CD4-positive, alpha-beta T cell treated with Interleukin-2 at 100 ng/mL for 4 hours (primary cell): ENCODE measurements around the gene KRTAP9-7.
"Not testable (repeated sequence)": the region's sequence is repeated elsewhere in the genome, so short reads cannot be mapped to it uniquely, and the experiment has no call there.

Source experiments
- DNase-seq: peaks from one replicate; pipeline ENCODE4 v3.0.0-alpha.2; 2020; ENCODE audit warnings: low spot score

KRTAP9-7 gene, protein sequence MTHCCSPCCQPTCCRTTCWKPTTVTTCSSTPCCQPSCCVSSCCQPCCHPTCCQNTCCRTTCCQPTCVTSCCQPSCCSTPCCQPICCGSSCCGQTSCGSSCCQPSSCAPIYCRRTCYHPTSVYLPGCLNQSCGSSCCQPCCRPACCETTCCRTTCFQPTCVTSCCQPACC

DNA sequence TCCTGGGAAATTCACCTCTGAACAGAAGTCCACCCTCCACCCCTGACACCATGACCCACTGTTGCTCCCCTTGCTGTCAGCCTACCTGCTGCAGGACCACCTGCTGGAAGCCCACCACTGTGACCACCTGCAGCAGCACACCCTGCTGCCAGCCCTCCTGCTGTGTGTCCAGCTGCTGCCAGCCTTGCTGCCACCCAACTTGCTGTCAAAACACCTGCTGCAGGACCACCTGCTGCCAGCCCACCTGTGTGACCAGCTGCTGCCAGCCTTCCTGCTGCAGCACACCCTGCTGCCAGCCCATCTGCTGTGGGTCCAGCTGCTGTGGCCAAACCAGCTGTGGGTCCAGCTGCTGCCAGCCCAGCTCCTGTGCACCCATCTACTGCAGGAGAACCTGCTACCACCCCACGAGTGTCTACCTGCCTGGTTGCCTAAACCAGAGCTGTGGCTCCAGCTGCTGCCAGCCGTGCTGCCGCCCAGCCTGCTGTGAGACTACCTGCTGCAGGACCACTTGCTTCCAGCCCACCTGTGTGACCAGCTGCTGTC is at the start of gene KRTAP9-7:
TSS of gene KRTAP9-7 (plus strand) at position 51 of the 543 bp plus-strand sequence. CDS start at position 51, 0 bp downstream.
- DNase-seq: not testable (repeated sequence)

DNA sequence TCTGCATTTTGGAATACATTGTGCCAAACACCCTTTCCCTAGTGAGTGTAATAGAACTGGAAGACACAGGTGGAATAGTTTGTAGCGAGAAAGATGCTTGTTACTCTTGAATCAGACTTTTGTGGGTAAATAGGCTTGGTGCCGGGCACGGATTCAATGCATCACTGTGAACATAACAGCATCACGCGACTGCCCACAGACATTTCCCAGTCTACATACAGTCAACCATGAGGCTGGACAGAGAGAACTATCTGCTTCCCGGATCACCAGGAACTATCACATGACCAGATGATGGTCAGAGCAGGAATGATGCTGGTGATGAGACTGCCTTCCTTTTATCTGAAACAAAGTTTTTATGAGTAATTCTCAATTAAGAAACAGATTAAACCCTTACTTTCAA is 49.4 kb upstream of the KRTAP9-7 start:
- no peak for DNase-seq

DNA sequence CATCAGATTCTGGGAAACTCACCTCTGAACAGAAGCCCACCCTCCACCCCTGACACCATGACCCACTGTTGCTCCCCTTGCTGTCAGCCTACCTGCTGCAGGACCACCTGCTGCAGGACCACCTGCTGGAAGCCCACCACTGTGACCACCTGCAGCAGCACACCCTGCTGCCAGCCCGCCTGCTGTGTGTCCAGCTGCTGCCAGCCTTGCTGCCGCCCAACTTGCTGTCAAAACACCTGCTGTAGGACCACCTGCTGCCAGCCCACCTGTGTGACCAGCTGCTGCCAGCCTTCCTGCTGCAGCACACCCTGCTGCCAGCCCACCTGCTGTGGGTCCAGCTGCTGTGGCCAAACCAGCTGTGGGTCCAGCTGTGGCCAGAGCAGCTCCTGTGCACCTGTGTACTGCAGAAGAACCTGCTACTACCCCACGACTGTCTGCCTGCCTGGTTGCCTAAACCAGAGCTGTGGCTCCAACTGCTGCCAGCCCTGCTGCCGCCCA is 48.9 kb upstream of the KRTAP9-7 start, which contains the start of gene KRTAP9-2:
TSS of gene KRTAP9-2 (plus strand) at position 51 of the 498 bp plus-strand sequence. CDS start at position 58, 7 bp downstream.
- DNase-seq: not testable (repeated sequence)

DNA sequence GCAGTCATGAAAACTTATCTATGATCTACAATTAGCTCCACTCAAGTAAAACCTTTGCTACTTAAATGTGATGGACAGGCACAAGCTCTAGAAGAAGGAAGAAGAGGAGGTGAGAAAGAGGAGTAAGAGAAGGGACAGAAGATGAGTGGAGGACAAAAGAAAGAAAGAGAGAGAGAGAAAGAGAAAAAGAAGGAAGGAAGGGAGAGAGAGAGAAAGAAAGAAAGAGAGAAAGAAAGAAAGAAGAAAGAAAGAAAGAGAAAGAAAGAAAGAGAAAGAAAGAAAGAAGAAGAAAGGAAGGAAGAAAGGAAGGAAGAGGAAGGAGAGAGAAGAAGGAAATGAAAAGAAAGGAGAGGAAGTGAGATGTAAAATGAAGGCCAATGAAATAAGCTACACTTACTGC is 45.4 kb upstream of the KRTAP9-7 start:
- no peak for DNase-seq

DNA sequence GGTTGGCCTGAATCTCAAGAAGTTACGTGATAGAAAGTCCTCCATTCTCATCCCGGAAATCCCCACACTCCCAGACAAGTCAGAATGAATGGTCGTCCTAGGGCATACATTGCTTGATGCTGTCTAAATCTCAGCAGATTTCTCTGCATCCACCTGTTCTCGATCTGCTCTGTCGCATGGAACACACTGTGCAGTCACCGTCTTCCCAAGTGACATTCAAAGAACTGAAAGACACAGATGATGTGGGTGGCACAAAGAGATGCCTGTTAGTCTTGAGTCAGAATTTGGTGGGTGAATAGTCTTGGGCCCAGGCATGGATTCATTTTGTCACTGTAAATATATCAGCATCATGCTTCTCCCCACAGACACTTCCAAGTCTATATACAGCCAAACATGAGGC is 43.8 kb upstream of the KRTAP9-7 start:
- no peak for DNase-seq

DNA sequence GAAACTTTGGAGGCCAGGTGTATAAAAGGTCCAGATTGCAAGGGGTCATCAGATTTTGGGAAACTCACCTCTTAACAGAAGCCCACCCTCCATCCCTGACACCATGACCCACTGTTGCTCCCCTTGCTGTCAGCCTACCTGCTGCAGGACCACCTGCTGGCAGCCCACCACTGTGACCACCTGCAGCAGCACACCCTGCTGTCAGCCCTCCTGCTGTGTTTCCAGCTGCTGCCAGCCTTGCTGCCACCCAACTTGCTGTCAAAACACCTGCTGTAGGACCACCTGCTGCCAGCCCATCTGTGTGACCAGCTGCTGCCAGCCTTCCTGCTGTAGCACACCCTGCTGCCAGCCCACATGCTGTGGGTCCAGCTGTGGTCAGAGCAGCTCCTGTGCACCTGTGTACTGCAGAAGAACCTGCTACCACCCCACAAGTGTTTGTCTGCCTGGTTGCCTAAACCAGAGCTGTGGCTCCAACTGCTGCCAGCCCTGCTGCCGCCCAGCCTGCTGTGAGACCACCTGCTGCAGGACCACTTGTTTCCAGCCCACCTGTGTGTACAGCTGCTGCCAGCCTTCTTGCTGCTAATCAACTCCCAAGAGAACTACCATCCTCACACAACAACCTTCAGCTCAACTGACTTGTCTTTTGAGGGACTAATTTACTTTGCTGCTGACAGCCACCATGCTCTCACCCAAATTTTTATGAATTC is 42.9 kb upstream of the KRTAP9-7 start, which contains the start of gene KRTAP9-3:
TSS of gene KRTAP9-3 (plus strand) at position 51 of the 707 bp plus-strand sequence. CDS start at position 104, 53 bp downstream.
- DNase-seq: not testable (repeated sequence)

DNA sequence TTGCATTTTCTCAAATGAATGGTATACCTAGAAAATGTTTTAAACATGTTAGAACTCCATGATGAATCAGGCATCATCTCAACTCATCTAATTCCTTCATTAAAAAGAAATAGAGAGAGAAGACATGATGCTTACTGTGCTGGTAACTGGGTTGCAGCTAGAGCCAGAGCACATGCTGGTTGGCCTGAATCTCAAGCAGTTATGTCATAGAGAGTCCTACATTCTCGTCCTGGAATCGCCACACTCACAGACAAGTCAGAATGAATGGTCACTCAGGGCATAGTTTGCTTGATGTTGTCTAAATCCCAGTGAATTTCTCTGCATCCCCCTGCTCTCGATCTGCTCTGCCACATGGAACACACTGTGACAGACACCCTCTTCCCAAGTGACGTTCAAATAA is 38.4 kb upstream of the KRTAP9-7 start:
- DNase-seq: not testable (repeated sequence)

DNA sequence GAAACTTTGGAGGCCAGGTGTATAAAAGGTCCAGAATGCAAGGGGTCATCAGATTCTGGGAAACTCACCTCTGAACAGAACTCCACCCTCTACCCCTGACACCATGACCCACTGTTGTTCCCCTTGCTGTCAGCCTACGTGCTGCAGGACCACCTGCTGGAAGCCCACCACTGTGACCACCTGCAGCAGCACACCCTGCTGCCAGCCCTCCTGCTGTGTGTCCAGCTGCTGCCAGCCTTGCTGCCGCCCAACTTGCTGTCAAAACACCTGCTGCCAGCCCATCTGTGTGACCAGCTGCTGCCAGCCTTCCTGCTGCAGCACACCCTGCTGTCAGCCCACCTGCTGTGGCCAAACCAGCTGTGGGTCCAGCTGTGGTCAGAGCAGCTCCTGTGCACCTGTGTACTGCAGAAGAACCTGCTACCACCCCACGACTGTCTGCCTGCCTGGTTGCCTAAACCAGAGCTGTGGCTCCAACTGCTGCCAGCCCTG is 37.5 kb upstream of the KRTAP9-7 start, which contains the start of gene KRTAP9-8:
TSS of gene KRTAP9-8 (plus strand) at position 51 of the 489 bp plus-strand sequence. CDS start at position 104, 53 bp downstream.
- not testable (repeated sequence) for DNase-seq

DNA sequence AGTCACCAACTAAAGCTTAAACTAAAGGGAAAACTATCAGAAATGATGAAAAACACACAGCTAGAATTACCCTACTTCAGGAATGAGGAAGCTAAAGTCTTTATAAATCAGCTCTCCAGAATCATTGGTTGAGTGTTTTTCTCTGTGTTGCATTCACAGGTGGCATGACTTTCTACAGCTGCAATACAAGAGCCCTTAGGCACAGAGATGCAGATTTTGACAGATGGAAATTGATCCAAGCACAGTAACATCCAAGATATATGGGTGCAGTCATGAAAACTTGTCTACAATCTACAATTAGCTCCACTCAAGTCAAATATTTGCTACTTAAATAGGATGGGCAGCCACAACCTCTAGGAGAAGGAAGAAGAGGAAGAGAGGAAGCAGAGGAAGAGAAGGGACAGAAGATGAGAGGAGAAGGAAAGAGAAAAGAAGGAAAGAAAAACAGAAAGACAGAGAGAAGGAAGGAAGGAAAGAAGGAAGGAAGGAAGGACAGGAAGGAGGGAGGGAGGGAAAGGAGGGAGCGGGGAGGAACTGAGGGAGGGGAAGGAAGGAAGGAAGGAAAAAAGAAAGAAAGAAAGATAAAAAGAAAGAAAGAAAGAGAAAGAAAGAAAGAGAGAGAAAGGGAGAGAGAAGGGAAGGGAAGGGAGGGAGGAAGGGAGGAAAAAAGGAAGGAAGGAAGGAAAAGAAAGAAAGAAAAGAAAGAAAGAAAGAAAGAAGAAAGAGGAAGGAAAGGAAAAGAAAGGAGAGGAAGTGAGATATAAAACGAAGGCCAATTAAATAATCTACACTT is 28.3 kb upstream of the KRTAP9-7 start:
- DNase-seq: not testable (repeated sequence)

DNA sequence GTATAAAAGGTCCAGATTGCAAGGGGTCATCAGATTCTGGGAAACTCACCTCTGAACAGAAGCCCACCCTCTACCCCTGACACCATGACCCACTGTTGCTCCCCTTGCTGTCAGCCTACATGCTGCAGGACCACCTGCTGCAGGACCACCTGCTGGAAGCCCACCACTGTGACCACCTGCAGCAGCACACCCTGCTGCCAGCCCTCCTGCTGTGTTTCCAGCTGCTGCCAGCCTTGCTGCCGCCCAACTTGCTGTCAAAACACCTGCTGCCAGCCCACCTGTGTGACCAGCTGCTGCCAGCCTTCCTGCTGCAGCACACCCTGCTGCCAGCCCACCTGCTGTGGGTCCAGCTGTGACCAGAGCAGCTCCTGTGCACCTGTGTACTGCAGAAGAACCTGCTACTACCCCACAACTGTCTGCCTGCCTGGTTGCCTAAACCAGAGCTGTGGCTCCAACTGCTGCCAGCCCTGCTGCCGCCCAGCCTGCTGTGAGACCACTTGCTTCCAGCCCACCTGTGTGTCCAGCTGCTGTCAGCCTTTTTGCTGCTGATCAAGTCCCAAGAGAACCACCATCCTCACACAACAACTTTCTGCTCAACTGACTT is 25.8 kb upstream of the KRTAP9-7 start, which contains the start of gene KRTAP9-4:
TSS of gene KRTAP9-4 (plus strand) at position 51 of the 604 bp plus-strand sequence. CDS start at position 85, 34 bp downstream.
- not testable (repeated sequence) for DNase-seq

DNA sequence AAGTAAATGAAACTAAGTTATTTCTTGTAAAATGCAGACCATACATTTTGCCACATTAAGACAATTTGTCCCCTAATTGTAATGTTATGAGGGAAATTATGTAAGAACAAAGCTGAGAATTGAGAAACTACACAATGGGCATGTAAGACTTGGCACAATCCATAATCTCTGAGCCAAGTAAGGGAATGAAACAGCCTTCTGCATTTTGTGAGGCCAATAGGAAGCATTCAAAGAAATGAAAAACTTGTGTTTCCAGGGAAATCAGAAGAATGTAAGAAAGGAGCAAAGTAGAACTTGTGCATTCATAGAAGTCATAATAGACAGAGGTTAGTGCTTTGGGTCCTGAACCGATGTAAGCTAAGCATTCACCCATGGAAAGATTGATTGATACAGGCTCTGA is 24.2 kb upstream of the KRTAP9-7 start:
- no peak for DNase-seq

DNA sequence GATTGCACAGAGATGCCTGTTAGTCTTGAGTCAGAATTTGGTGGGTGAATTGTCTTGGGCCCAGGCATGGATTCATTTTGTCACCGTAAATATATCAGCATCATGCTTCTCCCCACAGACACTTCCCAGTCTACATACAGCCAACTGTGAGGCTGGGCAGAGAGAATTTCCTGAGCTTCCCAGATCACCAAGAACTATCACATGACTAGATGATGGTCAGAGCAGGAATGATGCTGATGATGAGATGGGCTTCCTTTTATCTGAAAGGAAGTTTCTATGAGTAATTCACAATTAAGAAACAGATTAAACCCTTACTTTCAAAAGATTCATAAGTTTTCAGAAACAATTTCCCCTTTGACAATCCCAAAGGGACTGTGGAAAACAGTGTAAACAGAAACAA is 20.6 kb upstream of the KRTAP9-7 start:
- no peak for DNase-seq

DNA sequence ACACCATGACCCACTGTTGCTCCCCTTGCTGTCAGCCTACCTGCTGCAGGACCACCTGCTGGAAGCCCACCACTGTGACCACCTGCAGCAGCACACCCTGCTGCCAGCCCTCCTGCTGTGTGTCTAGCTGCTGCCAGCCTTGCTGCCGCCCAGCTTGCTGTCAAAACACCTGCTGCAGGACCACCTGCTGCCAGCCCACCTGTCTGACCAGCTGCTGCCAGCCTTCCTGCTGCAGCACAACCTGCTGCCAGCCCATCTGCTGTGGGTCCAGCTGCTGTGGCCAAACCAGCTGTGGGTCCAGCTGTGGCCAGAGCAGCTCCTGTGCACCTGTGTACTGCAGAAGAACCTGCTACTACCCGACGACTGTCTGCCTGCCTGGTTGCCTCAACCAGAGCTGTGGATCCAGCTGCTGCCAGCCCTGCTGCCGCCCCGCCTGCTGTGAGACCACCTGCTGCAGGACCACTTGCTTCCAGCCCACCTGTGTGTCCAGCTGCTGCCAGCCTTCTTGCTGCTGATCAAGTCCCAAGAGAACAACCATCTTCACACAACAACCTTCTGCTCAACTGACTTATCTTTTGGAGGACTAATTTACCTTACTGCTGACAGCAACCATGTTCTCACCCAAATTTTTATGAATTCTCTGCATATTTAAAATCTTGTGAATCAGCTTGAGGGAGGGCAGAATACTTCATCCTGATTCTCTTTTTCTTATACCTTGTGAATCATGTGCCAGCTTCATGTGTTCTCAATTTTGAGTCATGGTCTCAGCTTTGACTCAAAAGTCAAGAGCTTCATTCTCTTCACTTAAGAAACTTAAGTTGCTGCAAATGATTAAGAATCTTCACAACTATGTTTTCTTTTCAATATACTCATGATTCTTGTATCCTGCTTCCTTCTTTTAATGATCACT is 19.9 kb upstream of the KRTAP9-7 start, which contains the start of gene KRTAP9-9:
TSS of gene KRTAP9-9 (plus strand) at position 4 of the 910 bp plus-strand sequence.
- DNase-seq: not testable (repeated sequence)

DNA sequence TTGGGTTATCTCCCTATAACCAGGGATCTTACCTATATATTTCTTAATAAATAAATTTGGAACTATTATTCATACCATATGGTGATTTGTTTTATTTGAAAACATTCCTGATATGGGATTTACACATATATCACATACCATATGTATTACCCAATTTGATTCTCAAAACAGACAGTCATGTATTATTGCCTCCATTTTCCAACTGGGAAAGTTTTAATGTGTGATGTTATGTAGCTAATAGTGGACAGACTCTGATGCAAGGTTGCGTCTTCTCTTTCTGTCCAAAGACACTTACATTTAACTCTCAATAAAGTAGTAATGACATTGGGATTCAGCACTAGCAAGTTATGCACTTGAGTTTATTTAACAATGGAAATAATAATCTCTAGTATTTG is 19.2 kb upstream of the KRTAP9-7 start:
- DNase-seq: no peak

DNA sequence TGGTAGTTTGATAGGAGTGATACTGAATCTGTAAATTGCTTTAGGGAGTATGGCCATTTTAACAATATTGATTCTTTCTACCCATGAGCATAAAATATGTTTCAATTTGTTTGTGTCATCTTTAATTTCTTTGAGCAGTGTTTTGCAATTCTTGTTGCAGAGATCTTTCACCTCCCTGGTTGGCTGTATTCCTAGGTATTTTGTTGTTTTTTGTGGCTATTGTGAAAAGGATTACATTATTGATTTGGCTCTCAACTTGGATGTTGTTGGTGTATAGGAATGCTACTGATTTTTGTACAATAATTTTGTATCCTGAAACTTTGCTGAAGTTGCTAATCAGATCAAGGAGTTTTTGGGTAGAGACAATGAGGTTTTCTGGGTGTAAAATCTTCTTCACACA is 17.1 kb upstream of the KRTAP9-7 start:
- no peak for DNase-seq

DNA sequence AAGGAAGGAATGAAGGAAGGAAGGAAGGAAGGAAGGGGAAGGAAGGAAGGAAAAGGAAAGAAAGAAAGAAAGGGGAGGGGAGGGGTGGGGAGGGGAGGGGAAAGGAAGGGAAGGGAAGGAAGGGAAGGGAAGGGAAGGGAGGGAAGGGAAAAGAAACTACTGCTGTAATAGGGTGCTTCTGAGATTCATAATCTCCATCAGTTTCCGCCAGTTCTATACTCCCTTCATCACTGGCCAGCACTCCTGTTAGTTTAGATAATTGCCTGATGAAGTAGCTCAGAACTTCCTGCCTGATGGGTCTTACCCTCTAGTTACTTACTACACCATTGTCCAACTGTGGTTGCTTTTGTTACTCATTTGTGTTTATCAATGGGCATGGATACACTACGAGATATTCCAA is 12.3 kb upstream of the KRTAP9-7 start:
- DNase-seq: no peak

DNA sequence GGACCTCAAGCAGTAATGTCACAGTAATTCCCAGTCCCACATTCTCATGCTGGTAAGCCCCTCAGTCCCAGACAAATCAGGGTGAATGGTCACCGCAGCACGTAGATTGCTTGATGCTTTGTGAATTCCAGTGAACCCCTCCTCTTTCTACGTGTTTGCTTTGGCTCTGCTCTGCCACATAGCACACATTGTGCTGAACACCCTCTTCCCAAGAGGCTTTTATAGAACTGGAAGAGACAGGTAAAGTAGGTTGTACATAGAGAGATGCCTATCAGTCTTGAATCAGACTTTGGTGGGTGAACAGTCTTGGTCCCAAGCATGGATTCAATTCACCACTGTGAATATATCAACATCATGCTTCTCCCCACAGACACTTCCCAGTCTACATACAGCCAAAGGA is 10.9 kb upstream of the KRTAP9-7 start:
- DNase-seq: no peak

DNA sequence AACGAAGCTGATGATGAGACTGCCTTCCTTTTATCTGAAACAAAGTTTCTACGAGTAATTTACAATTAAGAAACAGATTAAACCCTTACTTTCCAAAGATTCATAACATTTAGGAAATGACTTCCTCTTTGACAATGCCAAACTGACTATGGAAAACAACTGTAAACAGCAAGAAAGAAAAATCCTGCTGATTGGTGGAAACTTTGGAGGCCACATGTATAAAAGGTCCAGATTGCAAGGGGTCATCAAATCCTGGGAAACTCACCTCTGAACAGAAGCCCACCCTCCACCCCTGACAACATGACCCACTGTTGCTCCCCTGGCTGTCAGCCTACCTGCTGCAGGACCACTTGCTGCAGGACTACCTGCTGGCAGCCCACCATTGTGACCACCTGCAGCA is 10.4 kb upstream of the KRTAP9-7 start, which contains the start of gene KRTAP9-6:
TSS of gene KRTAP9-6 (plus strand) at position 301 of the 400 bp plus-strand sequence. CDS start at position 301, 0 bp downstream.
- DNase-seq: no peak

DNA sequence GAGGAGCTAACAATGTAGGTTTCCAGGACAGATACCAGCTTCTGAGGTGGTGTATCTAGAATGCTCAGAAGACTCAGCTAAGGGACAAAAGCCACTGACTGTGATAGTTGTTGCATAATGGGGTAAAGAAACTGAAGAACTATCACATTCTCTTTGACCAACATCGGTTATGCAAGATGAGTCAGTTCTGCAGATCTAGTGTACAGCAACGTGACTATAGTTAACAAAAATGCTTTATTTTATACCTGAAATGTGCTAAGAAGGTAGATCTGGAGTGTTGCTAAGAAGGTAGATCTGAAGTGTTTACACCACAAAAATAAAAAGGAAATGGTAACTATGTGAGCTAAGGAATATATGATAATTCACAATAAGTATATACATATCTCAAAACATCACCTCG is 7.8 kb upstream of the KRTAP9-7 start:
- DNase-seq: no peak

DNA sequence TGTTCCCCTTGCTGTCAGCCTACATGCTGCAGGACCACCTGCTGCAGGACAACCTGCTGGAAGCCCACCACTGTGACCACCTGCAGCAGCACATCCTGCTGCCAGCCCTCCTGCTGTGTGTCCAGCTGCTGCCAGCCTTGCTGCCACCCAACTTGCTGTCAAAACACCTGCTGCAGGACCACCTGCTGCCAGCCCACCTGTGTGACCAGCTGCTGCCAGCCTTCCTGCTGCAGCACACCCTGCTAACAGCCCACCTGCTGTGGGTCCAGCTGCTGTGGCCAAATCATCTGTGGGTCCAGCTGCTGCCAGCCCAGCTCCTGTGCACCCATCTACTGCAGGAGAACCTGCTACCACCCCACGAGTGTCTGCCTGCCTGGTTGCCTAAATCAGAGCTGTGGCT is 4.2 kb upstream of the KRTAP9-7 start:
- not testable (repeated sequence) for DNase-seq
